Psoas muscle (tissue), 8 donors: ENCODE measurements around the gene SLC6A7. TPM values are rescaled to one million over a fixed set of nuclear protein-coding genes. Genes with fewer than 3 reads are reported as not detected.

Experiments
- ATAC-seq, 4 donors: fragments of 200-7000 bp; cut with Tn5 transposase; one replicate each; pipeline ENCODE4 v1.9.1; 2020; ENCODE audit warnings: moderate library complexity in 3 of 4, mild to moderate bottlenecking in 2 of 4
- DNase-seq, 2 donors: peaks; one replicate each; pipeline ENCODE4 v3.0.0-alpha.2; 2020
- H3K27ac ChIP-seq: fragments of 200-600 bp; one replicate; pipeline ENCODE4 v1.8.0; 2022
- H3K27me3 ChIP-seq, 3 donors: fragments of 200-600 bp in 1 of 3; one replicate each; pipeline versions ENCODE4 v1.6.1 to v1.8.0; 2013 to 2022; ENCODE audit warnings: low read length in 2 of 3, mild to moderate bottlenecking in 2 of 3, moderate library complexity in 1 of 3; ENCODE audit not compliant: insufficient read depth in 3 of 3
- H3K36me3 ChIP-seq, 2 donors: fragments of 200-600 bp in 1 of 2; one replicate each; pipeline versions ENCODE4 v1.6.1 to v1.8.0; 2013 to 2022; ENCODE audit warnings: low read depth in 1 of 2, mild to moderate bottlenecking in 1 of 2, moderate library complexity in 1 of 2; ENCODE audit not compliant: insufficient read depth in 1 of 2
- H3K4me1 ChIP-seq: fragments of 200-600 bp; one replicate; pipeline ENCODE4 v1.8.0; 2022
- H3K4me3 ChIP-seq: fragments of 200-600 bp; one replicate; pipeline ENCODE4 v1.8.0; 2022; ENCODE audit warnings: mild to moderate bottlenecking
- H3K9me3 ChIP-seq: fragments of 200-600 bp; one replicate; pipeline ENCODE4 v1.8.0; 2022
- WGBS, 3 donors: extraction: QIAGEN DNeasy Blood & Tissue Kit; methylation state at CpG; one replicate each; pipeline versions ENCODE4 v1.1.6 to v1.1.7; 2013; 5-methylcytosine and 5-hydroxymethylcytosine counted together
- intact Hi-C, 2 donors: fragments of 100-400 bp; cut with DNase I; formaldehyde crosslinking; loops; one replicate each; pipeline versions ENCODE4 v1.11.0 to v1.14.2; 2022
- polyA plus RNA-seq, 3 donors: library from polyadenylated mRNA; stranded (reverse); fragments of 200-250 nt; gene quantifications; one replicate each; pipeline ENCODE4 v1.2.3, GENCODE V29; 2013
- total RNA-seq, 4 donors: library from RNA; stranded (reverse); fragmentation: NEBNext Ultra II Directional in 2 of 4; extraction: Animal tissue kit (Norgen Biotek cat#: 25700) in 2 of 4; gene quantifications; one replicate each; pipeline versions ENCODE4 v1.2.1 to v1.2.4, GENCODE V29; 2021 to 2023
- TF ChIP-seq, protein P1 (sequence below): fragments of 200-600 bp; IDR thresholded peaks from one replicate; pipeline ENCODE4 v1.8.0; 2022; ENCODE audit warnings: antibody characterized with exemption
- donor health status: healthy with polysubstance abuse.
- donor health status: DM: no; HTN: no; CAD: no; lungs with moderate emphysema.
- donor health status: Bipolar disorder and iron deficiency.
- donor health status: healthy.
- donor health status: DM: yes; HTN: yes; CAD: no.
- donor health status: DM: no; HTN: no; CAD: no.
- donor health status: DM: no; HTN: no; CAD: no.
- donor health status: DM: yes; HTN: yes; CAD: no.

Gene SLC6A7
- total and polyA plus RNA-seq, 7 donors, result not detected

GRCh38 chr5:150221471-150221870 is 31.6 kb downstream of the SLC6A7 start:
- intact Hi-C loops, result no loop called here
- TF ChIP-seq, protein P1, sequence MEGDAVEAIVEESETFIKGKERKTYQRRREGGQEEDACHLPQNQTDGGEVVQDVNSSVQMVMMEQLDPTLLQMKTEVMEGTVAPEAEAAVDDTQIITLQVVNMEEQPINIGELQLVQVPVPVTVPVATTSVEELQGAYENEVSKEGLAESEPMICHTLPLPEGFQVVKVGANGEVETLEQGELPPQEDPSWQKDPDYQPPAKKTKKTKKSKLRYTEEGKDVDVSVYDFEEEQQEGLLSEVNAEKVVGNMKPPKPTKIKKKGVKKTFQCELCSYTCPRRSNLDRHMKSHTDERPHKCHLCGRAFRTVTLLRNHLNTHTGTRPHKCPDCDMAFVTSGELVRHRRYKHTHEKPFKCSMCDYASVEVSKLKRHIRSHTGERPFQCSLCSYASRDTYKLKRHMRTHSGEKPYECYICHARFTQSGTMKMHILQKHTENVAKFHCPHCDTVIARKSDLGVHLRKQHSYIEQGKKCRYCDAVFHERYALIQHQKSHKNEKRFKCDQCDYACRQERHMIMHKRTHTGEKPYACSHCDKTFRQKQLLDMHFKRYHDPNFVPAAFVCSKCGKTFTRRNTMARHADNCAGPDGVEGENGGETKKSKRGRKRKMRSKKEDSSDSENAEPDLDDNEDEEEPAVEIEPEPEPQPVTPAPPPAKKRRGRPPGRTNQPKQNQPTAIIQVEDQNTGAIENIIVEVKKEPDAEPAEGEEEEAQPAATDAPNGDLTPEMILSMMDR, result no peak
- no peak overlapping the region for H3K27ac ChIP-seq
- H3K27me3 ChIP-seq, result no peaks in the 10 kb centered on the region
- no peaks in the 10 kb centered on the region for H3K4me1 ChIP-seq
- 75 to 81% (median 75%) methylated on average over 5 of the region's 5 CpGs for WGBS, 3 donors
- ATAC-seq, result no peak
- H3K36me3 ChIP-seq, result peaks cover 0 to 40% of the 10 kb centered on the region in 2 donors
- no peak overlapping the region for H3K4me3 ChIP-seq
- no peaks in the 10 kb centered on the region for H3K9me3 ChIP-seq
- no peak for DNase-seq

- DNase-seq (no peak), ATAC-seq (no peak)
- Histone ChIP-seq H3K27me3 (no peaks in the 10 kb centered on the region), H3K36me3 (peaks cover 0 to 51% of the 10 kb centered on the region in 2 donors), H3K4me3 (no peak overlapping the region), H3K9me3 (no peaks in the 10 kb centered on the region), H3K4me1 (no peaks in the 10 kb centered on the region), H3K27ac (no peak overlapping the region)
- WGBS, 3 donors, result 89 to 91% (median 90%) methylated on average over 21 of the region's 21 CpGs
- intact Hi-C loops, result no loop called here
- TF ChIP-seq, protein P1, result no peak
Observed at GRCh38 chr5:150222906-150223305, 33.0 kb downstream of the SLC6A7 start.

- DNase-seq (no peak), ATAC-seq (no peak)
- no peak overlapping the region for H3K4me3 ChIP-seq
- H3K36me3 ChIP-seq, result peaks cover 0 to 57% of the 10 kb centered on the region in 2 donors
- TF ChIP-seq, protein P1, result no peak
- H3K27ac ChIP-seq, result no peak overlapping the region
- no peaks in the 10 kb centered on the region for H3K27me3 ChIP-seq
- 86 to 88% (median 88%) methylated on average over 7 of the region's 7 CpGs for WGBS, 3 donors
- no peaks in the 10 kb centered on the region for H3K9me3 ChIP-seq
- H3K4me1 ChIP-seq, result no peaks in the 10 kb centered on the region
- intact Hi-C loops, result no loop called here
Observed at GRCh38 chr5:150223474-150223873, 33.6 kb downstream of the SLC6A7 start.

DNA sequence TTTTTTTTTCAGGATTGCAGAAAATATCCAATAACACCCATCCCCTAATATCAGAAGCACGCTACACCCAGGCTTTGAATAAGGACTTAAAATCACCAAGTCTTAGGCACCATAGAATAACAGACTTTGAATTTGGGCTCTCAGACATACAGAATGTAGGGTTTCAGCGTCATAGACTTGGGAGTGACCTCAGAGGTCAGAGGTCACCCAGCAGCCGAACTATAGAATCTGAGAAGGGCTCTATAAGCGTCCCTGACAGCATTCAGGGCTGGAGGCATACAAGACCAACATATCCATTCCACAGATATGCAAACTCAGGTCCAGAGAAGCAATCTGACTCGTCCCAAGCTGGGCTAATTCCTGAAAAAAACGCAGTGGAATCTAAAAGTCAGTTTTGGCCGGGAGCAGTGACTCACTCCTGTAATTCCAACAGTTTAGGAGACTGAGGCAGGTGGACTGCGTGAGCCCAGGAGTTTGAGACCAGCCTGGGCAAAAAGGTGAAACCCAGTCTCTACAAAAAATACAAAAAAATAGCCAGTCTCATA is 34.7 kb downstream of the SLC6A7 start:
- no peaks in the 10 kb centered on the region for H3K4me1 ChIP-seq
- DNase-seq (no peak), ATAC-seq (no peak)
- TF ChIP-seq, protein P1, result no peak
- no peaks in the 10 kb centered on the region for H3K9me3 ChIP-seq
- WGBS, 3 donors, result 62 to 72% (median 64%) methylated on average over 8 of the region's 8 CpGs
- H3K36me3 ChIP-seq, result peaks cover 0 to 66% of the 10 kb centered on the region in 2 donors
- intact Hi-C loops, result no loop called here
- no peak overlapping the region for H3K27ac ChIP-seq
- no peak overlapping the region for H3K4me3 ChIP-seq
- no peaks in the 10 kb centered on the region for H3K27me3 ChIP-seq

DNA sequence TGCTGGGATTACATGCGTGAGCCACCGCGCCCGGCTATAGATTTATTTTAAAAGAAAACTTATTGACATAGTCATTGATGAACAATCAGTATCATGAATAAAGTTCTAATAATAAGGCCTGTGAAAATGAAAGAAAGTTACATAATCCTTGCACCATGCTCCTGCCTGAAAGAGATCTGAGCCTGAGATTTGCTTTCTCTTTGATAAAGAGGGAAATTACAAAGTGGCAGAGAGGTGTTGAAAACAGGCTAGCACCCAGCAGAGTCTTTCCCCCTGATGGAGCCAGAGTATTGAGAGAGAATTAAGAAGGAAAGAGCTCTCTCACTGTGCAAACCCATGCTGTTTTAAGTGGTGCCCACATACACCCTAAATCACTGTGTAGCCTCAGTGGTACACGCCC is 37.2 kb downstream of the SLC6A7 start:
- WGBS, 3 donors, result 97% methylated on average over 5 of the region's 5 CpGs
- Histone ChIP-seq H3K27ac (no peak overlapping the region), H3K4me1 (no peaks in the 10 kb centered on the region), H3K36me3 (peaks cover 0 to 71% of the 10 kb centered on the region in 2 donors), H3K9me3 (no peaks in the 10 kb centered on the region), H3K27me3 (no peaks in the 10 kb centered on the region), H3K4me3 (no peak overlapping the region)
- ATAC-seq, result no peak
- intact Hi-C loops, result no loop called here
- no peak for DNase-seq
- TF ChIP-seq, protein P1, result no peak
